ENCODE data around the gene BAZ1A.

BAZ1A gene, protein sequence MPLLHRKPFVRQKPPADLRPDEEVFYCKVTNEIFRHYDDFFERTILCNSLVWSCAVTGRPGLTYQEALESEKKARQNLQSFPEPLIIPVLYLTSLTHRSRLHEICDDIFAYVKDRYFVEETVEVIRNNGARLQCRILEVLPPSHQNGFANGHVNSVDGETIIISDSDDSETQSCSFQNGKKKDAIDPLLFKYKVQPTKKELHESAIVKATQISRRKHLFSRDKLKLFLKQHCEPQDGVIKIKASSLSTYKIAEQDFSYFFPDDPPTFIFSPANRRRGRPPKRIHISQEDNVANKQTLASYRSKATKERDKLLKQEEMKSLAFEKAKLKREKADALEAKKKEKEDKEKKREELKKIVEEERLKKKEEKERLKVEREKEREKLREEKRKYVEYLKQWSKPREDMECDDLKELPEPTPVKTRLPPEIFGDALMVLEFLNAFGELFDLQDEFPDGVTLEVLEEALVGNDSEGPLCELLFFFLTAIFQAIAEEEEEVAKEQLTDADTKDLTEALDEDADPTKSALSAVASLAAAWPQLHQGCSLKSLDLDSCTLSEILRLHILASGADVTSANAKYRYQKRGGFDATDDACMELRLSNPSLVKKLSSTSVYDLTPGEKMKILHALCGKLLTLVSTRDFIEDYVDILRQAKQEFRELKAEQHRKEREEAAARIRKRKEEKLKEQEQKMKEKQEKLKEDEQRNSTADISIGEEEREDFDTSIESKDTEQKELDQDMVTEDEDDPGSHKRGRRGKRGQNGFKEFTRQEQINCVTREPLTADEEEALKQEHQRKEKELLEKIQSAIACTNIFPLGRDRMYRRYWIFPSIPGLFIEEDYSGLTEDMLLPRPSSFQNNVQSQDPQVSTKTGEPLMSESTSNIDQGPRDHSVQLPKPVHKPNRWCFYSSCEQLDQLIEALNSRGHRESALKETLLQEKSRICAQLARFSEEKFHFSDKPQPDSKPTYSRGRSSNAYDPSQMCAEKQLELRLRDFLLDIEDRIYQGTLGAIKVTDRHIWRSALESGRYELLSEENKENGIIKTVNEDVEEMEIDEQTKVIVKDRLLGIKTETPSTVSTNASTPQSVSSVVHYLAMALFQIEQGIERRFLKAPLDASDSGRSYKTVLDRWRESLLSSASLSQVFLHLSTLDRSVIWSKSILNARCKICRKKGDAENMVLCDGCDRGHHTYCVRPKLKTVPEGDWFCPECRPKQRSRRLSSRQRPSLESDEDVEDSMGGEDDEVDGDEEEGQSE (N-terminal part only)

DNA sequence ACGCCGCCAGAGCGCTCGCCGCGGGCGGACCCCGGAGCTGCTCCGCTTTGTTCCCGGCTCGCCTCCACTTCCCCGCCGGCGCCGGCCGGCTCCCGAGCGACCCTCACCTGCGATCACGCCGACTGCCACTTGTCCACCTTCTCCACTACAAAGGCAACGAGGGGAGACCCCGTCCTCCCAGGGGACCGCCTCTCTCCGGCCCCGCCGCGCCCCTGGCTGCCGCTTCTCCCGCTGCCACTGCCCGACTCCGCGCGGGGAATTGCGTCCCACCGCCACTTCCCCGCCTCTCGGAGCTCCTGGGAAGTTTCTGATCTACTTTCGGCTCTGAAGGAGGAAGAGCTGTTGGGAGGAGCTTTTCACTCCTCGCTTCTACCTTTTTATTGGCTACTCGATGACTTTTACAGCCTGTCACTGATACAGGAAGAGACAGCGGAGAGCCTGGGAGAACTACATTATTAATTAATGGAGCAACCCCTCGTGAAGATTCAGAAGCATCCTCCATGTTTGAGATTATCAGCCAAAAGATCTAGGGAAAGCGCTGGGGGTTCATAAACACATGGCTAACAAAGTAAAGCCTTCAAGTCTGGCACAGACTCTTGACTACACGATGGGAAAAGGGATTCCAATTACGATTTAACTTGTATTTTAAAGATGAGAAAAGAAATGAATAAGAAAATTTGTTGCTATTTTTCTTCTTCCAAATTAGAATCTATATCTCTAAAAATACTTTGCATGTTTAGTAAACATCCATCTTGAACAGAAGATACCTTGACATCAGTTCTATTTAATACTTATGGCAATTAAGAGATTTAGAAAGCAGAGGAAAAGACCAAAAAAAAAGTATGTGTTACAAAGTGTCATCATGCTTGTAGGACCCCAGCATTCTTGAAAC lies at the start of gene BAZ1A:
BAZ1A (minus strand) TSS at position 330 of the 892 bp plus-strand sequence. CDS start 756 bp downstream, outside the sequence.
- DNase-seq: peak; percentile 53

DNA sequence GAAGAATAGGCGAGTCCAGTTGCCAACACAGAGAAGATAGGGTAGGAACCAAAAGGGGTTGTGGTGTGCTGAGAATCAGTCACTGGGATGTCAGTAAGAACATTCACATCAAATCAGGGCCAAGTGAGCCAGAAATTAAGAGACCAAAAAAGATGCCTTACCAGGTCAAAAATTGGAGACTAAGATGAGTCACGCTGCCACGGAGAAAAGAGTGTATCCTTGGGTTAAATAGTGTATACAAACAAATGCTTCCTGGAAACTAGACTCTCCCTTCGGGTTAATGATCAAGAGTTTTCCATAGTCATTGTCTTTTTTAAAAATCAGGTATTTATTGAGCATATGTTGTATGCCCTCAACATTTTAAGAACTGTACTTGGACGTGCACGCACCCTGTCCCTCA lies 45.2 kb upstream of the BAZ1A start:
- DNase-seq: no peak

DNA sequence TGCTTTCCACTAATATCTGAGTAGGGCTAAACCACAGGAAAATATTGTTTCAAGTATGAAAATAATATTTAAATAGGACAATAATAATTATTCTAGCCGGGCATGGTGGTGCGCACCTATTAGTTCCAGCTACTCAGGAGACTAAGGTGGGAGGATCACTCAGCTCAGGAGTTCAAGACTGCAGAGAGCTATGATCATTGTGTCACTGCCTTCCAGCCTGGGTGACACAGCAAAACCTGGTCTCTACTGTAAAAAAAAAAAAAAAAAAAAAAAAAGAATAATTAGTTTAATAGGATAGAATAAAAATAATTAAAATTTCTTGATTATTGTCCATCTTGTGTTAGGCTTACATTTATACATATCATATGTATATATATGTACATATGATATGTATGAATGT lies 38.5 kb upstream of the BAZ1A start:
- DNase-seq: no peak

DNA sequence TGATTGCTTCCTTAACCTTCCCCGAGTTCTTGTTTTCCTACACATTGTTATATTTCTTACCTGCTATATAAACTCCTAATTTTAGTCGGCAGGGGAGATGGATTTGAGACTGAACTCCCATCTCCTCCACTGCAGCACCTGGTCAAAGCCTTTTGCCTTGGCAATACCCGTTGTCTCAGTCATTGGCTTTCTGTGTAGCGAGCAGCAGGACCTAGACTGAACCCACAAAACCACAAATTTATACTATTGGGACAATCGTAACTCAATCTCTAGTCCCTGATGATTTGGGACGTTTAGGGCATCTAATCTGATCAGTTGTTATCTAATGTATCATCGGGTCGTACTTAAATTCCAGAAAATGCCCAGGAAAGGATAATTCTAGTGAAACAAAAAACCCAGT lies 37.8 kb upstream of the BAZ1A start:
- DNase-seq: no peak

DNA sequence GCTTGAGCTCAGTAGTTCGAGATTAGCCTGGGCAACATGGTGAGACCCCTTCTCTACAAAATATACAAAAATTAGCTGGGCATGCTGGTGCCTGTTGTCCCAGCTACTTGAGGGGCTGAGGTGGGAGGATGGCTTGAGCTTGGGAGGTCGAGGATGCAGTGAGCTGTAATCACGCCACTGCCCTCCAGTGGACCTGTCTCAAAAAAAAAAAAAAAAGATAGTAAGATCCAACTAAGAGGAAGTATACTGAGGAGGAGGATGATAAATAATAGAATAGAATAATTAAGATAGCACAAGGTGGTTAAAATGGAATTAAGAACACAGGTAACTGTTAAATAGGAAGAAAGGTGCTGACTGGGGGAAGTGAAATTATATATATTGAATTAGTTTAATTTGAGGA lies 37.0 kb upstream of the BAZ1A start:
- DNase-seq: no peak

DNA sequence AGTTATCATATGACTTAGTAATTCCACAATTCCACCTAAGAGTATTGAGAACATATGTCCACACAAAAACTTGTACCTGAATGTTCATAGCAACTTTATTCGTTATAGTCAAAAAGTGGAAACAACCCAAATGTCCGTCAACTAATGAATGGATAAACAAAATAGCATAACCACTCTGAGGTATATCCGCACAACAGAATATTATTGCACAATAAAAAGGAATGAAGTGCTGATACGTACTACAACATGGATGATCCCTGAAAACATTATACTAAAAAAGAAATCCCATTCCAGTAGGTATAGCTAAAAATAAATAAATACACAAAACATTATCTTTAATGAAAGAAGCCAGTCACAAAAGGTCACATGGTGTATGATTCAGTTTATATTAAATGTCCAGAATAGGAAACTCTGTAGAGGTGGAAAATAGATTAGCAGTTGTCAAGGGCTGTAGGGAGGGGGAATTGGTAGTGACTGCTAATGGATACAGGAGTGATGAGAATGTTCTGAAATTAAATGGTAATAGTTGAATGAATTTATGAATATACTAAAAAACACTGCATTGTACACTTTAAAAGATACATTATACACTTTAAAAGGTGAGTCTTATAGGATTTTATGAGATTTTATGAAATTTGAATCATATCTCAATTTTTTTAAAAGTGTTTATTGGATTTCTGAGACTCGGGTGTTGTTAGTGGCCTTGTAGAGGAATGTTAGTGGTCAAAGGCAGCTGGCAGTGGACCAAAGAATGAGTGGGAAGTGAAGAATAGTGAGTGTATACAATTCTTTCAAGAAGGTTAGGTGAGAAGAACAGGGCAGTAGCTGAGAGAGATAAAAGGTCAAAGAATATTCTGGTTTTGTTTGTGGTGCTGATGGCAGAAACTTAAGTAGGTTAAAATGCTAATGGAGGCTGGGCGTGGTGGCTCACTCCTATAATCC lies 36.3 kb upstream of the BAZ1A start:
- no peak for DNase-seq

DNA sequence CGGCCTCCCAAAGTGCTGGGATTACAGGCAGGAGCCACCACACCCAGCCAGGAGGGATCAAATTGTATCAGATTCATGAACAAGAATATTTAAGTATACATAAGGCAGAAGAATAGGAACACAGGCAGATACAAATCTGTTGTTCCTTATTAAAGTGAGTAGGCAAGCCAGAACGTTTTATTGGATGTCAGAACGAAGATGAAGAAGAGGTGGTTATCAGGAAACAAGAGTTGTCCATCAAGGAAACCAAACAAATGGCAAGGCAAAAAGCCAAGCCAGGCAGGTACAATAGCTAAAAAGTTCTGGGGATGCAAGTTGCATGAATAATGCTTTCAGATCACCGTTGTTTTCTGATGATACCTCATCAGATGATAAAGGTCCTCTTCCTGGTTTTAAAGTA lies 31.1 kb upstream of the BAZ1A start:
- DNase-seq: no peak

DNA sequence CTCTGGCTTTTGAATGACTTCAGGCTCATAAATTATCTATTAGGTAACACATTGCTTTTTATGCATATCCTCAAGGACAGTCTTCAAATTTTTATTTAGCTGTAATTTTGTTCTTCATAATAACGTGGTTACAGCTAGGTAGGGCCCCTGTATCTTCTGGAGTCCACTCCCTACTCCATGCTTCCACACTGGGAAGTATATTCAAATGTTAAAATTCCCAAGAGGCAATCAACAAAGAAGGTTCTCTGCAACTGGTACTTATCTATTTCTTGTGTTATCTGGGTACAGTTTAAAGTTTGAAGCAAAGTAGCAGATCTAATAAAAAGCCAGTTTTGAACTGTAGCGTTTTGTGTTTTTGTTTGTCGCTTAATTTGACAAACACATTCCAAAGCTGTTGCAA lies 20.1 kb upstream of the BAZ1A start:
- no peak for DNase-seq

DNA sequence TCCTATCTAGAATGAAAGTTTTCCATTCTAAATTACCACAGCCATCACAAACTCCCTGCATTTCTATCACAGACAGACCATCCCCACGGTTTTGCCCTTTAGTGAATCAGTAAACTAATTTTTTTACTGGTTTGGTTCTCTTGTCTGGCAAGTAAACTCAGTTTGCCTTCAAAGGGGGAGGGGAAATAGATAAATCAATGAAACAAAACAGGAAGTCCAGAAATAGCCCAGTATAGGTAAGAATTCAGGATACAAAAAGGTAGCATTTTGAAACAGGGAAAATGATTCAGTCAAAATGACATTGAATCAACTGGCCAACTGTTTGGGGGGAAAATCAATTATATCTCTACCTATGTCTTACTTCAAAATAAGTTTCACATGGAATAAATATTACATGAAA lies 15.8 kb upstream of the BAZ1A start:
- no peak for DNase-seq

DNA sequence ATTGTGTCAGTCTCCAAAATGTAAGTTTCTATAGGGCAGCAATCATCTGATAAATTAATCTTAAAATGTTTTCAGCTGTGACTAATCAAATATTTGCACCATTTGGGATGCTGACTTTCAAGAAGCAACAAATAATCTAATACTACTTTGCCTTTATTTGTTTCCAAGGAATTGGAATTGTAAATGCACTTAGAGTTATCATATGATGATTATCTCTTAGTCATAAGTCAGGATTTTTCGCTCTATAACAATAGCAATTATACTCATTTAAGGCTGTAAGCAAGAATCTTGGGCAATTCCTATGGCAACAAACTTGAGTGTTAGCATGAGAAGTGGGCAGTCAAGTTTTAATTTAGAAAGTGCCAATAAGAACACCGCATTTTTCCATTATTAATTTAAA lies 13.0 kb upstream of the BAZ1A start:
- no peak for DNase-seq

DNA sequence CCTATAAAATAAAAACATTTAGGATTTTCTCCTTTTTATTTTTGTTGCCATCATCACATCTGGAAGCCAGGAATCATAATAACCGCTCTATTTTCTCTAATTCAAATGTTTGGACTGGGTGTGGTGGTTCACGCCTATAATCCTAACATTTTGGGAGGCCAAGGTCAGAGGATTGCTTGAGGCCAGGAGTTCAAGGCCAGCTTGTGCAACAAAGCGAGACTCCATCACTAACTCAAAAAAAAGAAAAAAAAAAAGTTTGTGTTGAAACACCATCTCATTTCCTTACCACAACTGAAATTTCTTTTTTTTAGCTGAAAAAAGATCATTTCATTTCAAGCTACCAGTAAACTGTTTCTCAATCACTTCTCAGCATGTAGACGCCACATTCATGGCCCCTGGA lies 8.8 kb upstream of the BAZ1A start:
- DNase-seq: no peak

DNA sequence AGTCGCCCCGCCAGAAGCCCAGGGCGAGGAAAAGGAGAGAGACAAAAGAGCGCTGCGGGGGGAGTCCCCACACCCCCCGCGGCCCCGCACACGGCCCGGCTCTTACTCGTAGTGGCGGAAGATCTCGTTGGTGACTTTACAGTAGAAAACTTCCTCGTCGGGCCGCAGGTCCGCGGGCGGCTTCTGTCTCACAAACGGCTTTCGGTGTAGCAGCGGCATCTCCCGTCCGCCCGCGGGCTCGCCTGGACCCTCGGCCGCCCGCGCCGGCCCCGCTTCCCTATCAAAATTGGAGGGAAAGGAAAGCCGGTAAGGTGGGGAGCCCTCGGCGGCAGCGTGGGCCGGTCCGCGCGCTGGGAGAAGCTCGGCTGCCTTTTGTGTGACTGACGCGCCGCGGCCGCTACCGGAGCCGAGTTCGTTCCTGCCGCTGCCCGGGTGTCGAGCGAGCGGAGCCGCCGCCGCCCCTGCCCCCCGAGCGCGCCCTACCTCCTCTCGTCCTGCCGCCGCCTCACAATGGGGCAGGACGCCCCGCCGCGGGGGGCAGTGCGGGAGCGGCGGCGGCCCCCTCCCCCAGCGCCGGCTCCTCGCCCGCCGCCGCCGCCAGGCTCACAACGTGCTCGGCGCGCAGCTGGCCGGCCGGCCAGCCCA lies 652 bp downstream of the BAZ1A start:
- DNase-seq: peak; percentile 68

DNA sequence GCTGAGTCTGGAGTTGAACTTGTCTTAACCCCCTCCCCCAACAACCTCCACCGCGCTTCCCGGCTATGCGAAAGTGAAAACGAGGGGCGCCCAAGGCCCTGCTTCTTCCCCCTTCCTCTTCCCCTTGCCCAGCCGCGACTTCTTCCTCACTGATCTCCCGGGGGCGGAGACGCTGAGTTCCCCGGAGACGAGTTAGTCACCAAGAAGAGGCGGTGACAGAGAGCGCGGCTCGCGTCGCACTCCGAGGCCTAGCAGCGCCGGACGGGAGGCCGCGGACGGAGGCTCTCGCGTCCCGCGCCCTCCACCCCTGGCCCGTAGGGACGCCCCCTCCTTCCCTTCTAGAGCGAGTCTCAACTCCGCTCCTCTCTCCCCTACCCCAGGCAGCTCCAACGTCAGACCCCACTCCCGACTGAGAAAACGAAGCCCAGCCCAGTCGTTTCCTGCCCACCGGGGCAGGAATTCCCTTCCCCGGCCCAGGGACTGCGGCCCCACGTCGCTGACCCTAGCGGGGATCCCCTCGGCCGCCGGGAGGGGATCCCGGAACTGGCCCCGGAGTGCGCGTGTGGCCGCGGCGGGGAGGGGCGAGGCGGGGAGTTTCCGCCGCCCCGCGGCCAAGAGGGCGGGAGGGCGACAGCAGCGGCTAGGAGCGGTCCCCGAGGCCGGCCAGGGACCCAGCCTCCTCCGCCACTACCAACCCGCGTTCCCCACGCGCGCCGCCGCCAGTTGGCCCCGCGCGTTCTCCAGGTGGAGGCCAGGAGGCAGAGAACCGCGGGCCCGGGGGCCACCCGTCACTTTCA lies 1.4 kb downstream of the BAZ1A start:
- DNase-seq: peak; percentile 93

DNA sequence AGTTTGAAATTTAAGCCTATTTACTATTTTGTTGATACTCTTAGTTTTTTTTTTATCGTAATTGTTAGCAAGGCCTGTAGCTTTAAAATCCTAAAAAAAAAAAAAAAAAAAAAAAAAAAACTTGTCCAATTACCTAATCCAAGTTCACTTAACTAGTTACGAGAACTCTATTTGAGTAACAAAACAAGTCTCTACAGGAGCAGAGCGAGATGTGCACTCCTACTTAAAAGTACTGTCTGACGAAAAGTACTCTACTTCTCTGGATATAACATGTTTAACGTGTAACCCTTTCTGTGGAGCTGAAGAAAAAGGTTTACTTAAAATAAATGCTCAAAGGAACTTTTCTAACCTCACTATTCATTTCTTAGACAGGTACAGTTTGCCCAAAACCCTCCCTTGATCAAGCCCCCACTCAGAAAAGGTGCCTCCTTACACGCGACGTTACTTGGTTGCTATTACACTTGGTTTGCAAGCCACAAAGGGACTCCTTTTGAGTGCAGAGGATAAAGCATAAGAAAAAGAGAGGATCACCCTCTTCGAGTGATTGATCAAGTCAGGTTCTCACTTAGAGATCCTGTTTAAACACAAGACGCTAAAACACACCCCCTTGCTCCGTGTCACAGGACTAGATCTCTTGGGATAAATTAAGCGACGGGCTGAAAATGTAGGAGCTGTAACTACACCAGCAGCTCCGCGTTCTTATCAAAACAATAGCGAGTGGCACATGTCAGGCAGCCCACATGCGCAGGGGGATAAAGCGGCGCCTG lies 2.2 kb downstream of the BAZ1A start:
- no peak for DNase-seq

DNA sequence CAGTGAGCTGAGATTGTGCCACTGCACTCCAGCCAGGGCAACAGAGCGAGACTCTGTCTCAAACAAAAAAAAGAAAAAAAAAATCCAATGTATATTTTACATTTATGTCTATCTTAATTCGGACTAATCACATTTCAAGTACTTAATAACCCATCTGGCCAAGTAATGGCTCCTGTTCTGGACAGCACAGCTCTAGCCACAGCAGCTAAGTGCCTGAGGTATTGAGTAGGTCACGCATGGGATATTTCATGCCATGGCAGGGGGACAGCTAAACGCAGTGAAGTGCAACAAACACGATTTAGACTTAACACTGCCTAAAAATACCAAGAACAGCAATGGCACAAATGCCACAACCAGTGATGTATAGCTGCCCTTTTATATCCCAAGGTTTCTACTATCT lies 8.0 kb downstream of the BAZ1A start:
- no peak for DNase-seq

DNA sequence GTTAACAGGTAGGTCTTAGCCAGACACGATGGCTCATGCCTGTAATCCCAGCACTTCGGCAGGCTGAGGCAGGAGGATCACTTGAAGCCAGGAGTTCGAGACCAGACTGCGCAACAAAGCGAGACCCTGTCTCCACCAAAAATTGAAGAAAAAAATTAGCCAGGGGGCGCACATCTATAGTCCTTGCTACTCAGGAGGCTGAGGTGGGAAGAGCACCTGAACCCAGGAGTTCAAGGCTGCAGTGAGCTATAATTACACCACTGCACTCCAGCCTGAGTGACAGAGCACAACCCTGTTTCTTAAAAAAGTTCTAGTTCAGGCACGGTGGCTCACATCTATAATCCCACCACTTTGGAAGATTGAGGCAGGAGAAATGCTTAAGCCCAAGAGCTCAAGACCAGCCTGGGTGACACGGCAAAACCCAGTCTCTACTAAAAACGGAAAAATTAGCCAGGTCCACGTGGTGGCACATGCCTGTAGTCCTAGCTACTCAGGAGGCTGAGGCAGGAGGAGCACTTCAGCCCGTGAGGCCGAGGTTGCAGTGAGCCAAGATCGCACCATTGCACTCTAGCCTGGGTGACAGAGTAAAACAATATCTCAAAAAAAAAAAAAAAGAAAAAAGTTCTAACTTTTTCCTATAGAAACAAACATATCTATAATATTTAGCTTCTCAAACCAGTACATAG lies 9.1 kb downstream of the BAZ1A start:
- DNase-seq: no peak

DNA sequence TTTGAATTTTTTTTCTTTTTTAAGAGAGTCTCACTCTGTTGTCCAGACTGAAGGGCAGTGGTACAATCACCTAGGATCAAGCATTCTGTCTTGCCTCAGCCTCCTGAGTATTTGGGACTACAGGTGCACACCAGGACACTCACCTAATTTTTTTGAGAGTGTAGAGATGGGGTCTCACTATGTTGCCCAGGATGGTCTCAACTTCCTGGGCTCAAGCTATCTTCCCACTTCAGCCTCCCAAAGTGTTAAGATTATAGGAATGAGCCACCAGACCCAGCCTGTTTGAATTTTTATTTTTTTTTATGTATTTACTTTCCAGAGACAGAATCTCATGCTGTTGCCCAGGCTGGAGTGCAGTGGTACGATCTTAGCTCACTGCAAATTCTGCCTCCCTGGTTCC lies 11.3 kb downstream of the BAZ1A start:
- no peak for DNase-seq

DNA sequence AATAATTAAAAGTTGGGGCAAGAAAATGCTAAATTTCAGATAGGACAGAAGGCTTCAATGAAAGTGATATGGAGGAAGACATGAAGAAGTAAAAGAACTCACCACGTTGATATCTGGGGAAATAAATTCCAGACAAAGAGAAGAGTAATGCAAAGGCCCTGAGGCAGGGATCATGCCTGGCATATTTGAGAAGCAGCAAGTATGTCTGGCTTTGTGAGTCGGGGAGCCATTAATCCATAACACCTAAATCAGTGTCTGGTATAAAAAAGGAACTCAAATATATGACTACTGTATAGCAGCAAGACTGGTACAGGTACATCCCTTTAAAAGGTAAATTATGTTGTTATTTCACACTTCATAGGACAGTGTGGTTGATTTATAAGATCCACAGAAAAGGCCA lies 16.4 kb downstream of the BAZ1A start:
- no peak for DNase-seq
